ENCODE measurements around the gene UBE2O.
A peak's percentile ranks its signal among the peaks of the same experiment; 100 is the strongest.
"Not testable (repeated sequence)": the region's sequence is repeated elsewhere in the genome, so short reads cannot be mapped to it uniquely, and the experiment has no call there.

UBE2O gene

GRCh38 chr17:76370261-76370993 lies 82.5 kb downstream of the UBE2O start:
- peak; percentile 94 for DNase-seq (ENCODE audit: low read depth)

DNA sequence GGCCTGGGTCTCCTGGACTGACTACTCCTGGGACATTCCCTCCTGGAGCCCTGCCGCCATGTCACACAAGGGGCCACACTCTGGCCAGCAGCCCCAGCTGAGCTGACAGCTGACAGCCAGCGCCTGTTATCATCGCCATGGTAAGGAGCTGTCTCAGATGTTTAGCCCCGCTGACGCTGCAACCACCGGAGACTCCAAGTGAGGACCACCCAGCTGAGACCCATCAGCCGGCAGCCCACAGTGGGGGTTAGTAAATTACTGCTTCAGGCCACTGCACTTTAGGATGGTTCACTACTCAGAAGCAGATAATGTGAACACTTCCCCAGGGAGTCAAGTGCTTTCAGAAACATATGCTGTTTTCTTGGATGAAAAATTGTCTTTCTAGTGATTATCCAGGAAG lies 83.1 kb downstream of the UBE2O start:
- DNase-seq (ENCODE audit: low read depth): no peak

GRCh38 chr17:76369379-76369778 lies 83.6 kb downstream of the UBE2O start:
- no peak for DNase-seq (ENCODE audit: low read depth)

GRCh38 chr17:76368545-76368944 lies 84.4 kb downstream of the UBE2O start:
- DNase-seq (ENCODE audit: low read depth): no peak

GRCh38 chr17:76367642-76368041 lies 85.3 kb downstream of the UBE2O start:
- no peak for DNase-seq (ENCODE audit: low read depth)

GRCh38 chr17:76366247-76366646 lies 86.7 kb downstream of the UBE2O start:
- DNase-seq (ENCODE audit: low read depth): no peak

- DNase-seq (ENCODE audit: low read depth): no peak
Observed at GRCh38 chr17:76365256-76365903, 87.6 kb downstream of the UBE2O start.

DNA sequence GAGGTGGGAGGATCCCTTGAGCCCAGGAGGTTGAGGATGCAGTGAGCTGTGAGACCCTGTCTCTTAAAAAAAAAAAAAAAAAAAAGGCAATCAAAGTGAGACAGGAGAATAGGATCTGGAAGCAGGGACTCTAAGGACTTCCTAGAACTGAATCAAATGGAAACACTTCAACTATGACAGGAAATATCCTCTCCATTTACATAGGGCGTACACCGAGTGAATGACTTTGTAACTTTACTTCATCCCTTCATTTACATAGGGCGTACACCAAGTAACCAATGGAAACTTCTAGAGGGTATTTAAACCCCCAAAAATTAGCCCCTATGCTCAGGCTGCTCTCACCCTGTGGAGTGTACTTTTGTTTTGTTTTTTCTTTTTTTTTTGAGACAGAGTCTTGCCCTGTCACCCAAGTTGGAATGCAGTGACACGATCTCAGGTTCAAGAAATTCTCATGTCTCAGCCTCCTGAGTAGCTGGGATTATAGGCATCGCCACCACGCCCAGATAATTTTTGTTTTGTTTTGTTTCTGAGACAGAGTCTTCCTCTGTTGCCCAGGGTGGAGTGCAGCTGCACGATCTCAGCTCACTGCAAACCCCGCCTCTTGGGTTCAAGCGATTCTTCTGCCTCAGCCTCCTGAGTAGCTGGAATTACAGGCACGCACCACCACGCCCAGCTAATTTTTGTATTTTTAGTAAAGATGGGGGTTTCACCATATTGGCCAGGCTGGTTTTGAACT lies 89.7 kb downstream of the UBE2O start:
- DNase-seq (ENCODE audit: low read depth): no peak

DNA sequence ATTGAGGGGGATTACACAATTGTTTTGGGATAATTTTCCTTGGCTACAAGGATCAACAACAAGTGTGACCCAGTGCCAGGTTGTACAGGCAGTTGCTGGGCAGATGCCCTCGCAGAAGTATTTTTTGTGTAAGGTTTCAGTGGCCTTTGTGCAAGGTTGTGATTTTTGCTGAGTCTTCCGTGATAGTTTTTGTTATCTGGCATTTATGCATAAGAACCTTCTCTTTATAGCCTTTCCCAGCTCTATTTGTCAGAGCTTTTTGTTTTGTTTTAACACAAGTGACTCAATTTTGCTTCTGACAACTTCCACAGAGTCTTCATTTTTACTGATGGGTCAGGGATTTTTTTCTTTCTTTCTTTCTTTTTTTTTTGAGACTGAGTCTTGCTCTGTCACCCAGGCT lies 92.5 kb downstream of the UBE2O start:
- DNase-seq (ENCODE audit: low read depth): no peak

GRCh38 chr17:76359776-76360175 lies 93.2 kb downstream of the UBE2O start:
- DNase-seq (ENCODE audit: low read depth): not testable (repeated sequence)

DNA sequence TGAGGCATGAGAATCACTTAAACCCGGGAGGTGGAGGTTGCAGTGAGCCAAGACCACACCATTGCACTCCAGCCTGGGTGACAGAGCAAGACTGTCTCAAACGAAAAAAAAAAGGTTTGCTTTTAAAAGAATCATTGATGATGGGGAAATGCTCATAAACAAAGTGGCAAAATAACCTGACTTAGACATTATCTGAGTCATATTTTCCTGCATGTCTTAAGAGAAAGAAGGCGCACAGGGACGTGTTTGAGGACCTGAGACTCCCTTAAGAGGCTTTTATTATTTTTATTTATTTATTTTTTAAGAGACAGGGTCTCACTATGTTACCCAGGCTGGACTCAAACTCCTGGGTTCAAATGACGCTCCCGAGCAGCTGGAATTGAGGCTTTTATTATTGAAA lies 93.6 kb downstream of the UBE2O start:
- no peak for DNase-seq (ENCODE audit: low read depth)

DNA sequence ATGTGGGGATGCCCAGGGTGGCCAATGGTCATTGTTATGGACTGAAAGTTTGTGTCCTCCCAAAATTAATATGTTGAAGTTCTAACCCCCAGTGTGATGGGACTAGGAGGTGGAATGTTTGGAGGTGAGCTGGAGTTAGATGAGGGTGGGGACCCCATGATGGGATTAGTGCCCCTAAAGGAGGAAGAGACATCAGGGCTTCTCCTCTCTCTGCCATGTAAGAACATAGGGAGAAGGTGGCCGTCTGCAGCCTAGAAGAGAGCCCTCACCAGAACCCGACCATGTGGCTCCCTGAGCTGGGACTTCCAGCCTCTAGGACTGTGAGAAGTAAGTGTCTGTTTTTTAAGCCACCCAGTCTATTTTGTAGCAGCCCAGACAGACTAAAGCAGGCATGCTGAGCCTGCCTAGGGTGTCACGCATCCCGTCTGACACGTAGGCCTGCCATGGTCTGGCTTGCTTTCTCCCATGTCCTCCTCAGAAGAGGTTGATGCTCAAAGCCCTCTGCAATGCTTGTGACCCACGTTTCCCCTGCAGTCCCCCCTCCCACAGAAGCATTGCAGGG lies 95.3 kb downstream of the UBE2O start:
- DNase-seq (ENCODE audit: low read depth): no peak

GRCh38 chr17:76356803-76357456 lies 96.0 kb downstream of the UBE2O start:
- DNase-seq (ENCODE audit: low read depth): no peak

GRCh38 chr17:76354747-76355310 lies 98.1 kb downstream of the UBE2O start:
- no peak for DNase-seq (ENCODE audit: low read depth)

DNA sequence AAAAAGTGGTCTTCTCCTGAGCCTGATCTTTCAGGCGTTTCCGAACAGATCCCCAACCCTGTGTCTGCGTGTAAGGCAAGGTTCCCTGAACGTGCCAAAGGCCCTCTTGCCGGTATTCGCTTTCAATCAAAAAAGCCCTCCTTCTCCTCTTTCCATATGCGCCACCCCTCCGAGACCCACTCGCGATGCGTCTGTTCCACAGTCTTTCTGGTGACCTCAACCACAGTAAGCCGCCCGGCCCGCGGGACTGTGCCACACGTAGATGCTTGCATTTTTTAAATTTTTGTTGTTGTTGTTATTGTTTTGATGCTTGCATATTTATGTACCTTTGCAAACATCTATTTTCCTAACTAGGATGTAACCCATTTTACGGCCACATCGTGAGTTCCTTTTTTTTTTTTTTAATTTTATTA lies 98.6 kb downstream of the UBE2O start:
- no peak for DNase-seq (ENCODE audit: low read depth)

- DNase-seq (ENCODE audit: low read depth): peak; percentile 86
Observed at GRCh38 chr17:76353599-76354316, 99.2 kb downstream of the UBE2O start, which contains the start of gene PRPSAP1. Gene PRPSAP1, minus strand, starts transcription at chr17:76353916. Its CDS starts 213 bp downstream, at chr17:76353703.

GRCh38 chr17:76353004-76353598 lies 99.9 kb downstream of the UBE2O start:
- no peak for DNase-seq (ENCODE audit: low read depth)

DNA sequence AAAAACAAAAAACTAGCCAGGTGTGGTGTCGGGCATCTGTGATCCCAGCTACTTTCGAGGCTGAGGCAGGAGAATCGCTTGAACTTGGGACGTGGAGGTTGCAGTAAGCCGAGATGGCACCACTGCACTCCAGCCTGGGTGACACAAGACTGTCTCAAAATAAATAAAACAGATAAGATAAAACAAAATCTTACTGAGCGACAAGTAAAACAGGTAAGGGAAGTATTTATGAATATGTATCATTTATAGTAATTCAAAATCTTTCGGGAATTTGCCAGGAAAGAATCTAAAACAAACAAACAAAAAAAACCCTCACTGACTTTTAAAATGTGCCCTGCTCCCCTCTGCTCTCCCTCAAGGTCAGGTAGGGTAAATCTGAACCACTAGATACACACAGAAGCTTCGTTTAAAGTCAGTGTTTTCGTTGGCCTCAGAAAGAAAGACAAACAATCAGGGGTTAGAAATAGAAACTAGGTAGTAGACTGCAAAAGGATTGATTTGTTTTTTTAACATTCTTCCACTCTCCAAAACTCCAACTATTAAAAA lies 101.4 kb downstream of the UBE2O start:
- no peak for DNase-seq (ENCODE audit: low read depth)

- DNase-seq (ENCODE audit: low read depth): no peak
Observed at GRCh38 chr17:76350463-76350862, 102.5 kb downstream of the UBE2O start.

- DNase-seq (ENCODE audit: low read depth): not testable (repeated sequence)
Observed at GRCh38 chr17:76346936-76347335, 106.0 kb downstream of the UBE2O start.

Measured in stromal cell of bone marrow (primary cell).